NCI-H146 treated with DMSO at 0.1 percent for 48 hours (cell line): Measurements from ENCODE around the gene MRPL38.
A peak's percentile ranks its signal among the peaks of the same experiment; 100 is the strongest.
"Not testable (repeated sequence)": the region's sequence is repeated elsewhere in the genome, so short reads cannot be mapped to it uniquely, and the experiment has no call there.

Source experiments
- DNase-seq: peaks from one replicate; lab custom pipeline; 2025; ENCODE audit not compliant: unreplicated experiment; lab: John Stamatoyannopoulos, UW

The MRPL38 gene

GRCh38 chr17:75876938-75877751 lies 27.5 kb downstream of the MRPL38 start:
- DNase-seq = no peak

- DNase-seq = peak; percentile 10
Observed at GRCh38 chr17:75876190-75876937, 28.3 kb downstream of the MRPL38 start.

GRCh38 chr17:75875940-75876189 lies 28.8 kb downstream of the MRPL38 start:
- DNase-seq = no peak

- no peak for DNase-seq
Observed at GRCh38 chr17:75875182-75875939, 29.3 kb downstream of the MRPL38 start.

GRCh38 chr17:75874323-75875181 lies 30.1 kb downstream of the MRPL38 start:
- no peak for DNase-seq

- no peak for DNase-seq
Observed at GRCh38 chr17:75873587-75874322, 30.9 kb downstream of the MRPL38 start.

GRCh38 chr17:75872434-75873351 lies 32.0 kb downstream of the MRPL38 start:
- peak; percentile 5 for DNase-seq

- not testable (repeated sequence) for DNase-seq
Observed at GRCh38 chr17:75870228-75870627, 34.5 kb downstream of the MRPL38 start.

- DNase-seq = no peak
Observed at GRCh38 chr17:75869282-75870141, 35.2 kb downstream of the MRPL38 start.

- DNase-seq = not testable (repeated sequence)
Observed at GRCh38 chr17:75868730-75869281, 35.9 kb downstream of the MRPL38 start.

GRCh38 chr17:75865404-75866188 lies 39.1 kb downstream of the MRPL38 start:
- DNase-seq = not testable (repeated sequence)

- DNase-seq = not testable (repeated sequence)
Observed at GRCh38 chr17:75864887-75865286, 39.8 kb downstream of the MRPL38 start.

- no peak for DNase-seq
Observed at GRCh38 chr17:75864448-75864871, 40.2 kb downstream of the MRPL38 start.

- no peak for DNase-seq
Observed at GRCh38 chr17:75861927-75862317, 42.8 kb downstream of the MRPL38 start.

- not testable (repeated sequence) for DNase-seq
Observed at GRCh38 chr17:75859358-75859757, 45.3 kb downstream of the MRPL38 start.

- DNase-seq = peak; percentile 40
Observed at GRCh38 chr17:75856062-75856756, 48.5 kb downstream of the MRPL38 start.
